PC-3 (cell line): ENCODE data around the gene NUCB1.

ENCODE experiments used
- CTCF ChIP-seq: fragments of 300-600 bp; sonication (generic); conservative IDR thresholded peaks from 2 replicates; pipeline ENCODE4 v1.5.1; 2017; ENCODE audit warnings: antibody characterized with exemption, low read depth, mild to moderate bottlenecking, low read length
- EZH2 ChIP-seq: fragments of 300-600 bp; sonication (generic); IDR thresholded peaks from one replicate; pipeline ENCODE4 v1.6.1; 2017; ENCODE audit warnings: antibody characterized with exemption, mild to moderate bottlenecking, low read length; ENCODE audit not compliant: unreplicated experiment

GRCh38 chr19:48935864-48936263 is 35.8 kb downstream of the NUCB1 start:
- no peak for TF ChIP-seq CTCF
- no peak for TF ChIP-seq EZH2
